HG02588 (cell line): ENCODE measurements around the gene ZNF326.
"Not testable (repeated sequence)": the region's sequence is repeated elsewhere in the genome, so short reads cannot be mapped to it uniquely, and the experiment has no call there.

Source experiments
- ATAC-seq: cut with Tn5 transposase; IDR thresholded peaks from one replicate; pipeline ENCODE4 v1.9.1; 2021; ENCODE audit warnings: mild to moderate bottlenecking, moderate library complexity; ENCODE audit not compliant: unreplicated experiment

Gene ZNF326

GRCh38 chr1:89965193-89965768, 29.6 kb upstream of the ZNF326 start:
- no peak for ATAC-seq

GRCh38 chr1:89966656-89967055, 28.3 kb upstream of the ZNF326 start:
- ATAC-seq: no peak

GRCh38 chr1:89971600-89971999, 23.3 kb upstream of the ZNF326 start:
- ATAC-seq: peak; percentile 76

GRCh38 chr1:89972024-89972423, 22.9 kb upstream of the ZNF326 start:
- ATAC-seq: no peak

GRCh38 chr1:89973471-89974127, 21.3 kb upstream of the ZNF326 start:
- ATAC-seq: no peak

- no peak for ATAC-seq
These were observed 20.7 kb upstream of the ZNF326 start for GRCh38 chr1:89974256-89974655.

- ATAC-seq: no peak
These were observed 20.0 kb upstream of the ZNF326 start for GRCh38 chr1:89974696-89975470.

- ATAC-seq: no peak
These were observed 19.3 kb upstream of the ZNF326 start for GRCh38 chr1:89975540-89976125.

- no peak for ATAC-seq
These were observed 16.2 kb upstream of the ZNF326 start for GRCh38 chr1:89978755-89979154.

- ATAC-seq: no peak
These were observed 14.3 kb upstream of the ZNF326 start for GRCh38 chr1:89980605-89981004.

GRCh38 chr1:89982846-89983245, 12.1 kb upstream of the ZNF326 start:
- not testable (repeated sequence) for ATAC-seq

GRCh38 chr1:89984564-89985116, 10.3 kb upstream of the ZNF326 start:
- not testable (repeated sequence) for ATAC-seq

- no peak for ATAC-seq
These were observed 8.9 kb upstream of the ZNF326 start for GRCh38 chr1:89986020-89986419.

- peak; percentile 89 for ATAC-seq
These were observed 7.6 kb upstream of the ZNF326 start for GRCh38 chr1:89987159-89987819.

- no peak for ATAC-seq
These were observed 5.8 kb upstream of the ZNF326 start for GRCh38 chr1:89989099-89989498.

- ATAC-seq: no peak
These were observed 5.1 kb upstream of the ZNF326 start for GRCh38 chr1:89989799-89990198.

- no peak for ATAC-seq
These were observed 3.7 kb upstream of the ZNF326 start for GRCh38 chr1:89990976-89991831.

- no peak for ATAC-seq
These were observed 1.4 kb upstream of the ZNF326 start for GRCh38 chr1:89993541-89993940.

GRCh38 chr1:89994231-89994804, 592 bp upstream of the ZNF326 start:
- no peak for ATAC-seq
